Measurements from ENCODE around the gene ST7.

Gene ST7

DNA sequence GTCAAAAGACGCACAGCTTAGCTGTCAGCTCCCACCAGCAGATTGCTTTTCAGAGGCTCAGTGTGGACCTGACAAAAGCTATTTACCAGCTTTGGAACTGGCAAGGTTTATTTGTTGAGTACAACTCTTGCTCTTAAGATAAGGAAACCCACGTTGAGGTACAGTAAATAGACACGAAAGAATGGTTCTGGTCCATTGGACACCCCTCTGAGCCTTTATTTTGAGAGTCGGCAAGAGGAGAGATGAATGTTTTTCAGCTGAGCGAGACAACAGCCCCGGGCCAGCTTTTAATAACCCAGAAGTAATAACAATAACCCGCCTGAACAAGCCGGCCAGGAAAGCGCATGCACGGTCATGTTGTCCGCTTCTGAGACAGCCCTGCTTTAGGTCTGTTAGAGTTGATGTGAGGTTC is 320.5 kb downstream of the ST7 start (continued):
- TF ChIP-seq, protein P1, sequence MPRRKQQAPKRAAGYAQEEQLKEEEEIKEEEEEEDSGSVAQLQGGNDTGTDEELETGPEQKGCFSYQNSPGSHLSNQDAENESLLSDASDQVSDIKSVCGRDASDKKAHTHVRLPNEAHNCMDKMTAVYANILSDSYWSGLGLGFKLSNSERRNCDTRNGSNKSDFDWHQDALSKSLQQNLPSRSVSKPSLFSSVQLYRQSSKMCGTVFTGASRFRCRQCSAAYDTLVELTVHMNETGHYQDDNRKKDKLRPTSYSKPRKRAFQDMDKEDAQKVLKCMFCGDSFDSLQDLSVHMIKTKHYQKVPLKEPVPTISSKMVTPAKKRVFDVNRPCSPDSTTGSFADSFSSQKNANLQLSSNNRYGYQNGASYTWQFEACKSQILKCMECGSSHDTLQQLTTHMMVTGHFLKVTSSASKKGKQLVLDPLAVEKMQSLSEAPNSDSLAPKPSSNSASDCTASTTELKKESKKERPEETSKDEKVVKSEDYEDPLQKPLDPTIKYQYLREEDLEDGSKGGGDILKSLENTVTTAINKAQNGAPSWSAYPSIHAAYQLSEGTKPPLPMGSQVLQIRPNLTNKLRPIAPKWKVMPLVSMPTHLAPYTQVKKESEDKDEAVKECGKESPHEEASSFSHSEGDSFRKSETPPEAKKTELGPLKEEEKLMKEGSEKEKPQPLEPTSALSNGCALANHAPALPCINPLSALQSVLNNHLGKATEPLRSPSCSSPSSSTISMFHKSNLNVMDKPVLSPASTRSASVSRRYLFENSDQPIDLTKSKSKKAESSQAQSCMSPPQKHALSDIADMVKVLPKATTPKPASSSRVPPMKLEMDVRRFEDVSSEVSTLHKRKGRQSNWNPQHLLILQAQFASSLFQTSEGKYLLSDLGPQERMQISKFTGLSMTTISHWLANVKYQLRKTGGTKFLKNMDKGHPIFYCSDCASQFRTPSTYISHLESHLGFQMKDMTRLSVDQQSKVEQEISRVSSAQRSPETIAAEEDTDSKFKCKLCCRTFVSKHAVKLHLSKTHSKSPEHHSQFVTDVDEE (CRISPR knock-in tag; IDR thresholded peaks at IDR 0.05): no peak

DNA sequence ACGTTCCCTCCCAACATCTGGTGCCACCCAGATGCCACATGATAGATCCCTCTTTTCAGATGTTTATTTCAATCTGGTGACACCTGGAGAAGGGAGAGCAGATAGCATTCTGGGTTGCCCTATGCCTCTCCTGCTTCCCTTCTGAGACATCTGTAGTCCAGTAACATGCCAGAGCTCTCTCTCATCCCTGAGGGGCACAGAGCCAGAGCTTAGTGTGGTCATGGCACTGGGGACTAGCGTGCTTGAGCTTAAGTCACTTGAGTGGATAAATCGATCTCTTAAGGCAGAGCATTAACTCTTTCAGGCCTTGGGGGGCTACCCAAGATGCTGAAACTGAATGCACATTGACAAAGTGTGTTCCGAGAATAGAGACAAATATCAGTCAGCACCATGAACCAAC is 321.6 kb downstream of the ST7 start:
- TF ChIP-seq ZNF8 (CRISPR knock-in tag; IDR thresholded peaks at IDR 0.05) (no peak), GLIS3 (CRISPR knock-in tag; IDR thresholded peaks at IDR 0.05) (no peak), ZC3H10 (CRISPR knock-in tag; IDR thresholded peaks at IDR 0.05) (no peak), BACH2 (CRISPR knock-in tag; IDR thresholded peaks at IDR 0.05; ENCODE audit: borderline replicate concordance) (no peak), ZNF565 (CRISPR knock-in tag; conservative IDR thresholded peaks at IDR 0.05; ENCODE audit: low read depth) (no peak), OSR1 (CRISPR knock-in tag; IDR thresholded peaks at IDR 0.05) (no peak), CSDC2 (CRISPR knock-in tag; IDR thresholded peaks at IDR 0.05) (no peak), PPARA (CRISPR knock-in tag; IDR thresholded peaks at IDR 0.05; ENCODE audit: borderline replicate concordance) (no peak), ISL1 (CRISPR knock-in tag; IDR thresholded peaks at IDR 0.05) (no peak), ARNTL (CRISPR knock-in tag; IDR thresholded peaks at IDR 0.05; ENCODE audit: borderline replicate concordance, low read depth) (no peak), TOX (CRISPR knock-in tag; IDR thresholded peaks at IDR 0.05; ENCODE audit: borderline replicate concordance) (no peak), SNAI2 (CRISPR knock-in tag; IDR thresholded peaks at IDR 0.05) (no peak)
- TF ChIP-seq, protein P2, sequence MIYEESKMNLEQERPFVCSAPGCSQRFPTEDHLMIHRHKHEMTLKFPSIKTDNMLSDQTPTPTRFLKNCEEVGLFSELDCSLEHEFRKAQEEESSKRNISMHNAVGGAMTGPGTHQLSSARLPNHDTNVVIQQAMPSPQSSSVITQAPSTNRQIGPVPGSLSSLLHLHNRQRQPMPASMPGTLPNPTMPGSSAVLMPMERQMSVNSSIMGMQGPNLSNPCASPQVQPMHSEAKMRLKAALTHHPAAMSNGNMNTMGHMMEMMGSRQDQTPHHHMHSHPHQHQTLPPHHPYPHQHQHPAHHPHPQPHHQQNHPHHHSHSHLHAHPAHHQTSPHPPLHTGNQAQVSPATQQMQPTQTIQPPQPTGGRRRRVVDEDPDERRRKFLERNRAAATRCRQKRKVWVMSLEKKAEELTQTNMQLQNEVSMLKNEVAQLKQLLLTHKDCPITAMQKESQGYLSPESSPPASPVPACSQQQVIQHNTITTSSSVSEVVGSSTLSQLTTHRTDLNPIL (CRISPR knock-in tag; IDR thresholded peaks at IDR 0.05; ENCODE audit: low read depth): no peak
- TF ChIP-seq, protein P3, sequence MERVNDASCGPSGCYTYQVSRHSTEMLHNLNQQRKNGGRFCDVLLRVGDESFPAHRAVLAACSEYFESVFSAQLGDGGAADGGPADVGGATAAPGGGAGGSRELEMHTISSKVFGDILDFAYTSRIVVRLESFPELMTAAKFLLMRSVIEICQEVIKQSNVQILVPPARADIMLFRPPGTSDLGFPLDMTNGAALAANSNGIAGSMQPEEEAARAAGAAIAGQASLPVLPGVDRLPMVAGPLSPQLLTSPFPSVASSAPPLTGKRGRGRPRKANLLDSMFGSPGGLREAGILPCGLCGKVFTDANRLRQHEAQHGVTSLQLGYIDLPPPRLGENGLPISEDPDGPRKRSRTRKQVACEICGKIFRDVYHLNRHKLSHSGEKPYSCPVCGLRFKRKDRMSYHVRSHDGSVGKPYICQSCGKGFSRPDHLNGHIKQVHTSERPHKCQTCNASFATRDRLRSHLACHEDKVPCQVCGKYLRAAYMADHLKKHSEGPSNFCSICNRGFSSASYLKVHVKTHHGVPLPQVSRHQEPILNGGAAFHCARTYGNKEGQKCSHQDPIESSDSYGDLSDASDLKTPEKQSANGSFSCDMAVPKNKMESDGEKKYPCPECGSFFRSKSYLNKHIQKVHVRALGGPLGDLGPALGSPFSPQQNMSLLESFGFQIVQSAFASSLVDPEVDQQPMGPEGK (CRISPR knock-in tag; IDR thresholded peaks at IDR 0.05; ENCODE audit: borderline replicate concordance): no peak
- TF ChIP-seq, protein P1 (CRISPR knock-in tag; IDR thresholded peaks at IDR 0.05): no peak
- no peak for ATAC-seq

DNA sequence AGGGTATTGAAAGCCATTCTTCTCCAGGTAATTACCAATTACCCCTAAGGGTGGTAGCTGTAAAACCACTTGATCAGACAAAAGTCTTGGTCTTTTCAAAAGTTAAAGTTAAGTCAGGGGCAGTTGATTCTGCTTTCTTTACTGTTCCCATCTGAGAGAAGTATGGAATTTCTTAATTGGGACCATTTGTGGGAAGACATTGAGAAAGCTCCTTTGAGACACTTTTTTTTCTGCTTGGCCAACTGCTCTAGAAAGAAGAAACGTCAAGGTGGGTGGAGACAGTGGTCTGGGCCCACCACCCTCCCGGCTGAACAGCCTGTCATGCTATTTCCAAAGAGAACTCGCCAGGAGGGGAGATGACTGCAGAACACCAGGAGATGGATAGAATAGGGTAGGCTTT is 324.3 kb downstream of the ST7 start:
- no peak for ATAC-seq
- TF ChIP-seq SNAI2 (CRISPR knock-in tag; IDR thresholded peaks at IDR 0.05): no peak

DNA sequence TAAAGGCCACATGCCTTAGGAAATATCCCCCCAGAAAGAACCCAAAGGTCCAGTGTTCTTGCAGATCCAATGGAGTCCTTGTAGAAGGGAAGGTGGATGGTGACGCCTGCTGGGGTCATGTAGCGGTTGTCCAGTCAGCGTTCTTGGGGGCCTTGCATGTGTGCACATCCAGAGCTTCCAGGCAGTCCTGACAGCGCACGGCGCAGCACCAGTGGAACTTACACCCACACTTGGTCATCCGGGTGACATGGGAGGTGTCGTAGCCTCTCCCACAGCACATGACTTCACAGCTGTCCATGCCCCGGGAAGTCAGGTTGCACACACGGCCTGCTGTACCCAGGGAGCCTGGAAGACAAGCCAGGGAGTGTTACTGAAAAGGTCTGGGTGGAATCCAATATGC is 324.7 kb downstream of the ST7 start:
- ATAC-seq: no peak
- TF ChIP-seq PPARA (CRISPR knock-in tag; IDR thresholded peaks at IDR 0.05; ENCODE audit: borderline replicate concordance) (no peak), ZNF70 (CRISPR knock-in tag; IDR thresholded peaks at IDR 0.05) (no peak), ZNF565 (CRISPR knock-in tag; conservative IDR thresholded peaks at IDR 0.05; ENCODE audit: low read depth) (no peak), ZC3H10 (CRISPR knock-in tag; IDR thresholded peaks at IDR 0.05) (no peak), ZNF8 (CRISPR knock-in tag; IDR thresholded peaks at IDR 0.05) (no peak), BACH2 (CRISPR knock-in tag; IDR thresholded peaks at IDR 0.05; ENCODE audit: borderline replicate concordance) (no peak), ARNTL (CRISPR knock-in tag; IDR thresholded peaks at IDR 0.05; ENCODE audit: borderline replicate concordance, low read depth) (no peak), ZFP30 (CRISPR knock-in tag; IDR thresholded peaks at IDR 0.05) (no peak), TOX (CRISPR knock-in tag; IDR thresholded peaks at IDR 0.05; ENCODE audit: borderline replicate concordance) (no peak), ISL1 (CRISPR knock-in tag; IDR thresholded peaks at IDR 0.05) (no peak), ESRRG (CRISPR knock-in tag; IDR thresholded peaks at IDR 0.05) (no peak), OSR1 (CRISPR knock-in tag; IDR thresholded peaks at IDR 0.05) (no peak), CSDC2 (CRISPR knock-in tag; IDR thresholded peaks at IDR 0.05) (no peak), SNAI2 (CRISPR knock-in tag; IDR thresholded peaks at IDR 0.05) (no peak), GLIS3 (CRISPR knock-in tag; IDR thresholded peaks at IDR 0.05) (no peak), RARB (CRISPR knock-in tag; IDR thresholded peaks at IDR 0.05) (no peak)
- TF ChIP-seq, protein P4, sequence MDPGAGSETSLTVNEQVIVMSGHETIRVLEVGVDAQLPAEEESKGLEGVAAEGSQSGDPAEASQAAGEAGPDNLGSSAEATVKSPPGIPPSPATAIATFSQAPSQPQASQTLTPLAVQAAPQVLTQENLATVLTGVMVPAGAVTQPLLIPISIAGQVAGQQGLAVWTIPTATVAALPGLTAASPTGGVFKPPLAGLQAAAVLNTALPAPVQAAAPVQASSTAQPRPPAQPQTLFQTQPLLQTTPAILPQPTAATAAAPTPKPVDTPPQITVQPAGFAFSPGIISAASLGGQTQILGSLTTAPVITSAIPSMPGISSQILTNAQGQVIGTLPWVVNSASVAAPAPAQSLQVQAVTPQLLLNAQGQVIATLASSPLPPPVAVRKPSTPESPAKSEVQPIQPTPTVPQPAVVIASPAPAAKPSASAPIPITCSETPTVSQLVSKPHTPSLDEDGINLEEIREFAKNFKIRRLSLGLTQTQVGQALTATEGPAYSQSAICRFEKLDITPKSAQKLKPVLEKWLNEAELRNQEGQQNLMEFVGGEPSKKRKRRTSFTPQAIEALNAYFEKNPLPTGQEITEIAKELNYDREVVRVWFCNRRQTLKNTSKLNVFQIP (CRISPR knock-in tag; IDR thresholded peaks at IDR 0.05; ENCODE audit: borderline replicate concordance, low read depth): no peak
- TF ChIP-seq, protein P2 (CRISPR knock-in tag; IDR thresholded peaks at IDR 0.05; ENCODE audit: low read depth): no peak

All from SK-N-SH treated with all-trans-retinoic acid at 6 μM for 48 hours (cell line).